ENCODE results near the gene SLC8A3. TPM values are rescaled to one million over a fixed set of nuclear protein-coding genes. Genes with fewer than 3 reads are reported as not detected.

The SLC8A3 gene
- total RNA-seq, 1 experiment from 2014 or later, result not detected

GRCh38 chr14:70086685-70087379 is 101.9 kb downstream of the SLC8A3 start:
- Histone ChIP-seq H3K4me2 (ENCODE audit: low read length) (no peak overlapping the region), H3K27me3 (ENCODE audit: insufficient read depth, low read length) (peaks cover 60% of the 10 kb centered on the region), H3K9ac (ENCODE audit: low read length) (no peak overlapping the region), H3K36me3 (ENCODE audit: control insufficient read depth in 1 of 2, insufficient read depth in 2 of 2, low read length in 2 of 2) (no peaks in the 10 kb centered on the region), H3K27ac (ENCODE audit: low read depth, low read length) (no peak overlapping the region), H2AFZ (ENCODE audit: low read depth, low read length, poor library complexity, severe bottlenecking) (no peak overlapping the region), H3K4me1 (ENCODE audit: control insufficient read depth in 1 of 2, insufficient read depth in 2 of 2, low read length in 2 of 2) (no peaks in the 10 kb centered on the region), H3K9me2 (ENCODE audit: insufficient read depth) (no peaks in the 10 kb centered on the region), H3K9me3 (ENCODE audit: control insufficient read depth in 1 of 2, insufficient read depth in 1 of 2, low read depth in 1 of 2, low read length in 2 of 2) (no peaks in the 10 kb centered on the region), H3K79me2 (ENCODE audit: insufficient read depth, low read length) (no peaks in the 10 kb centered on the region), H4K20me1 (ENCODE audit: insufficient read depth) (no peaks in the 10 kb centered on the region), H3K4me3 (replicated peaks in 1 of 2; ENCODE audit: low read depth in 1 of 2, low read length in 2 of 2) (no peak overlapping the region)
- POLR2A ChIA-PET, result no interaction called here
- ATAC-seq, result peak; percentile 83
- intact Hi-C loops (cut with micrococcal nuclease), result loop anchor here (1.0 kb wide), 3 partner anchors 170 to 481 kb away; no protein-coding TSS in a partner anchor
- TF ChIP-seq ZNF274 (IDR thresholded peaks at IDR 0.05; ENCODE audit: low read depth, low read length) (no peak), RAD21 (IDR thresholded peaks at IDR 0.05; ENCODE audit: low read depth) (peak; percentile 62), CTCF (IDR thresholded peaks at IDR 0.05 in 2 of 3, conservative IDR thresholded peaks at IDR 0.05 in 1 of 3; ENCODE audit: borderline replicate concordance in 1 of 3, insufficient read depth in 1 of 3, low read depth in 2 of 3, low read length in 2 of 3) (peak; percentile 54 to 69 (median 60); a peak in 5 of 6 replicates)
- RAD21 ChIA-PET (ENCODE audit: low non-redundant PET in 1 of 2, low total read pairs in 2 of 2, uncharacterized antibody in 2 of 2, unreplicated experiment in 2 of 2), result no interaction called here
- DNase-seq (ENCODE audit: low read depth, low spot score), result peak; percentile 23
- CTCF ChIA-PET, result interaction anchor here (0.6 to 1.8 kb wide), 14 partner anchors 8 to 499 kb away, joined by 3 to 13 read pairs (median 4); no protein-coding TSS in a partner anchor
- no TSS peak for BruUV-seq (replicated peaks)

- Histone ChIP-seq H3K79me2 (ENCODE audit: insufficient read depth, low read length) (no peaks in the 10 kb centered on the region), H3K9ac (ENCODE audit: low read length) (no peak overlapping the region), H3K36me3 (ENCODE audit: control insufficient read depth in 1 of 2, insufficient read depth in 2 of 2, low read length in 2 of 2) (no peaks in the 10 kb centered on the region), H3K27me3 (ENCODE audit: insufficient read depth, low read length) (peaks cover 49% of the 10 kb centered on the region), H3K9me3 (ENCODE audit: control insufficient read depth in 1 of 2, insufficient read depth in 1 of 2, low read depth in 1 of 2, low read length in 2 of 2) (no peaks in the 10 kb centered on the region), H3K4me1 (ENCODE audit: control insufficient read depth in 1 of 2, insufficient read depth in 2 of 2, low read length in 2 of 2) (no peaks in the 10 kb centered on the region), H3K4me3 (replicated peaks in 1 of 2; ENCODE audit: low read depth in 1 of 2, low read length in 2 of 2) (no peak overlapping the region), H4K20me1 (ENCODE audit: insufficient read depth) (no peaks in the 10 kb centered on the region), H3K27ac (ENCODE audit: low read depth, low read length) (no peak overlapping the region), H3K9me2 (ENCODE audit: insufficient read depth) (no peaks in the 10 kb centered on the region), H3K4me2 (ENCODE audit: low read length) (no peak overlapping the region), H2AFZ (ENCODE audit: low read depth, low read length, poor library complexity, severe bottlenecking) (no peak overlapping the region)
- DNase-seq (ENCODE audit: low read depth, low spot score) (no peak), ATAC-seq (no peak)
- intact Hi-C loops (cut with micrococcal nuclease), result no loop called here
- BruUV-seq (replicated peaks), result no TSS peak
- RAD21 ChIA-PET (ENCODE audit: low non-redundant PET in 1 of 2, low total read pairs in 2 of 2, uncharacterized antibody in 2 of 2, unreplicated experiment in 2 of 2), result no interaction called here
- CTCF ChIA-PET, result no interaction called here
- no peak for TF ChIP-seq CBX3 (IDR thresholded peaks at IDR 0.05; ENCODE audit: low read depth)
- POLR2A ChIA-PET, result no interaction called here
These were observed 104.5 kb downstream of the SLC8A3 start for GRCh38 chr14:70084226-70084625.
